ENCODE results near the gene NRL.

DNA sequence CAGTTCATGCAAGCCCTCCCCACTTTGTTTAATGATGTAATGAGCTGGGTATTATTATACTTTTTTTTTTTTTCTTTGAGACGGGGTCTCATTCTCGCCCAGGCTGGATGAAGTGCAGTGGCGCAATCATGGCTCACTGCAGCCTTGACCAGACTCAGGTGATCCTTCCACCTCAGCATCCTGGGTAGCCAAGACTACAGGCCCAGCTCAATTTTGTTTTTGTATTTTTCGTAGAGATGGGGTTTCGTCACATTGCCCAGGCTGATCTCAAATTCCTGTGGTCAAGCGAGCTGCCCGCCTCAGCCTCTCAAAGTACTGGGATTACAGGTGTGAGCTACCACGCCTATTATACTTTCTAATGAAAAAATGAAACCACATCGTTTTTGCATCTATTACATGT is 4.7 kb downstream of the NRL start:
- TF ChIP-seq CREB1 (CRISPR knock-in tag; IDR thresholded peaks at IDR 0.05) (no peak), FOXJ3 (CRISPR knock-in tag; IDR thresholded peaks at IDR 0.05; ENCODE audit: borderline replicate concordance) (no peak), CREM (CRISPR knock-in tag; IDR thresholded peaks at IDR 0.05) (no peak), KAT7 (CRISPR knock-in tag; IDR thresholded peaks at IDR 0.05; ENCODE audit: borderline replicate concordance) (no peak)
- TF ChIP-seq, protein P1, sequence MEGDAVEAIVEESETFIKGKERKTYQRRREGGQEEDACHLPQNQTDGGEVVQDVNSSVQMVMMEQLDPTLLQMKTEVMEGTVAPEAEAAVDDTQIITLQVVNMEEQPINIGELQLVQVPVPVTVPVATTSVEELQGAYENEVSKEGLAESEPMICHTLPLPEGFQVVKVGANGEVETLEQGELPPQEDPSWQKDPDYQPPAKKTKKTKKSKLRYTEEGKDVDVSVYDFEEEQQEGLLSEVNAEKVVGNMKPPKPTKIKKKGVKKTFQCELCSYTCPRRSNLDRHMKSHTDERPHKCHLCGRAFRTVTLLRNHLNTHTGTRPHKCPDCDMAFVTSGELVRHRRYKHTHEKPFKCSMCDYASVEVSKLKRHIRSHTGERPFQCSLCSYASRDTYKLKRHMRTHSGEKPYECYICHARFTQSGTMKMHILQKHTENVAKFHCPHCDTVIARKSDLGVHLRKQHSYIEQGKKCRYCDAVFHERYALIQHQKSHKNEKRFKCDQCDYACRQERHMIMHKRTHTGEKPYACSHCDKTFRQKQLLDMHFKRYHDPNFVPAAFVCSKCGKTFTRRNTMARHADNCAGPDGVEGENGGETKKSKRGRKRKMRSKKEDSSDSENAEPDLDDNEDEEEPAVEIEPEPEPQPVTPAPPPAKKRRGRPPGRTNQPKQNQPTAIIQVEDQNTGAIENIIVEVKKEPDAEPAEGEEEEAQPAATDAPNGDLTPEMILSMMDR (IDR thresholded peaks at IDR 0.05): no peak
